ENCODE data around the gene PGM2. TPM values are rescaled to one million over a fixed set of nuclear protein-coding genes. Genes with fewer than 3 reads are reported as not detected.

PGM2 gene
- total RNA-seq, 4 donors from 2014 or later = 12.4 to 23.3 (median 16.0) TPM

GRCh38 chr4:37803348-37803973, 23.0 kb upstream of the PGM2 start:
- TF ChIP-seq CTCF (IDR thresholded peaks at IDR 0.05; ENCODE audit: low read depth) = no peak

- no peak for TF ChIP-seq CTCF (IDR thresholded peaks at IDR 0.05; ENCODE audit: low read depth)
These were observed 21.4 kb upstream of the PGM2 start for GRCh38 chr4:37805091-37805490.

- no peak for TF ChIP-seq CTCF (IDR thresholded peaks at IDR 0.05; ENCODE audit: low read depth)
These were observed 13.8 kb upstream of the PGM2 start for GRCh38 chr4:37812713-37813112.

- no peak for TF ChIP-seq CTCF (IDR thresholded peaks at IDR 0.05; ENCODE audit: low read depth)
These were observed 10.9 kb upstream of the PGM2 start for GRCh38 chr4:37815591-37815990.

- no peak for TF ChIP-seq CTCF (IDR thresholded peaks at IDR 0.05; ENCODE audit: low read depth)
These were observed 10.5 kb upstream of the PGM2 start for GRCh38 chr4:37816006-37816405.

GRCh38 chr4:37816719-37817118, 9.8 kb upstream of the PGM2 start:
- TF ChIP-seq CTCF (IDR thresholded peaks at IDR 0.05; ENCODE audit: low read depth) = no peak

GRCh38 chr4:37818752-37819151, 7.7 kb upstream of the PGM2 start:
- no peak for TF ChIP-seq CTCF (IDR thresholded peaks at IDR 0.05; ENCODE audit: low read depth)

Data from subcutaneous adipose tissue (tissue), 4 donors.